Left renal cortex interstitium (tissue), 4 donors: ENCODE results near the gene AKNAD1. TPM values are rescaled to one million over a fixed set of nuclear protein-coding genes. Genes with fewer than 3 reads are reported as not detected.
"Not testable (repeated sequence)": the region's sequence is repeated elsewhere in the genome, so short reads cannot be mapped to it uniquely, and the experiment has no call there.

Experiments
- DNase-seq, 4 donors: peaks; one replicate each; pipeline ENCODE4 v3.0.0-alpha.2; 2013; ENCODE audit warnings: low read depth in 4 of 4, low spot score in 2 of 4, missing footprints in 1 of 4
- polyA plus RNA-seq, 4 donors: library from polyadenylated mRNA; unstranded; fragments of 120-200 nt; gene quantifications; one replicate each; pipeline ENCODE4 v1.2.1, GENCODE V29; 2013; ENCODE audit not compliant: insufficient read length in 4 of 4

The AKNAD1 gene
- polyA plus RNA-seq, 4 donors = not detected

GRCh38 chr1:108791790-108792189 lies 65.1 kb downstream of the AKNAD1 start:
- DNase-seq = no peak

GRCh38 chr1:108785880-108786279 lies 71.0 kb downstream of the AKNAD1 start:
- no peak for DNase-seq

- no peak for DNase-seq
These were observed 71.6 kb downstream of the AKNAD1 start for GRCh38 chr1:108785264-108785663.

GRCh38 chr1:108781575-108781944 lies 75.3 kb downstream of the AKNAD1 start:
- not testable (repeated sequence) for DNase-seq

GRCh38 chr1:108780937-108781574 lies 75.8 kb downstream of the AKNAD1 start:
- no peak for DNase-seq

GRCh38 chr1:108779455-108779854 lies 77.4 kb downstream of the AKNAD1 start:
- DNase-seq = no peak

GRCh38 chr1:108777839-108778238 lies 79.1 kb downstream of the AKNAD1 start:
- DNase-seq = no peak

- DNase-seq = no peak
These were observed 89.2 kb downstream of the AKNAD1 start for GRCh38 chr1:108767708-108768107.

- no peak for DNase-seq
These were observed 89.8 kb downstream of the AKNAD1 start for GRCh38 chr1:108767115-108767514.

Other genes starting within 250 kb of the AKNAD1 start
- gene HENMT1, start 196.0 kb downstream of the AKNAD1 start, polyA plus RNA-seq = 10 to 100 TPM; 11.8 to 13.2 (median 12.3) TPM
- gene PRPF38B, start 164.8 kb downstream of the AKNAD1 start, polyA plus RNA-seq = 10 to 100 TPM; 57.3 to 99.4 (median 80.4) TPM
- not detected for gene FNDC7, start 144.2 kb downstream of the AKNAD1 start, polyA plus RNA-seq
- 10 to 100 TPM; 61.9 to 88.9 (median 67.3) TPM for gene STXBP3, start 110.4 kb downstream of the AKNAD1 start, polyA plus RNA-seq
- gene GPSM2, start 19.9 kb upstream of the AKNAD1 start, polyA plus RNA-seq = 10 to 100 TPM; 17.1 to 20.2 (median 18.5) TPM
- 10 to 100 TPM; 33.3 to 42.1 (median 37.8) TPM for gene CLCC1, start 106.4 kb upstream of the AKNAD1 start, polyA plus RNA-seq
- gene WDR47, start 185.0 kb upstream of the AKNAD1 start, polyA plus RNA-seq = 10 to 100 TPM; 12.2 to 14.6 (median 13.9) TPM
- gene TAF13, start 218.9 kb upstream of the AKNAD1 start, polyA plus RNA-seq = 10 to 100 TPM; 37.4 to 53.3 (median 46.1) TPM
- 10 to 100 TPM; 34.6 to 45.0 (median 39.0) TPM for gene TMEM167B, start 233.7 kb upstream of the AKNAD1 start, polyA plus RNA-seq